K562 (cell line): ENCODE data around the gene PCDH9. TPM values are rescaled to one million over a fixed set of nuclear protein-coding genes. Genes with fewer than 3 reads are reported as not detected.

Source experiments
- ATAC-seq: fragments of 200-7000 bp; cut with Tn5 transposase; 3 replicates; pipeline ENCODE4 v1.9.1; 2020; ENCODE audit warnings: moderate library complexity
- BruUV-seq: library from RNA; stranded (reverse); fragments of 400-500 nt; replicated peaks from 2 replicates; lab custom pipeline; 2021; lab: Mats Ljungman, UMichigan
- CTCF ChIA-PET: fragments of 300-600 bp; formaldehyde crosslinking; extraction: SDS; loops from one replicate; lab custom pipeline; 2021; ENCODE audit warnings: low intra/inter-chr PET ratio; lab: Yijun Ruan, JAX
- POLR2A ChIA-PET: fragments of 300-600, 350-650 bp; sonication (Branson Sonifier 250); formaldehyde crosslinking; extraction: SDS; loops from one replicate; lab custom pipeline; 2021; ENCODE audit warnings: antibody characterized with exemption, inconsistent platforms; lab: Yijun Ruan, JAX
- DNase-seq, 4 experiments: peaks; one replicate each; pipeline versions ENCODE4 v3.0.0 to v3.0.0-alpha.2; 2011 to 2018; ENCODE audit warnings: low spot score in 3 of 4, mixed read lengths in 3 of 4; ENCODE audit errors: extremely low read depth in 1 of 4
- FAIRE-seq: peaks from 2 replicates; lab custom pipeline; 2011; peaks lifted over from hg19 to GRCh38; lab: Jason Lieb, UNC
- H2AFZ ChIP-seq: 2 replicates; pipeline ENCODE4 v1.6.0; 2011; ENCODE audit warnings: low read depth, low read length, control low read depth, inconsistent platforms
- H3K27ac ChIP-seq: fragments of 200-600 bp; 3 replicates; pipeline ENCODE4 v1.8.0; 2011; ENCODE audit warnings: low read depth, mild to moderate bottlenecking, control low read depth, inconsistent platforms, low read length, moderate library complexity, mixed read lengths; ENCODE audit errors: extremely low read depth
- H3K27me3 ChIP-seq, 2 experiments: fragments of 300-600 bp in 1 of 2; 2 replicates in 1 of 2; 3 replicates in 1 of 2; pipeline versions ENCODE4 v1.6.0 to v1.8.0; 2011; ENCODE audit warnings: inconsistent platforms in 2 of 2, low read length in 2 of 2, mild to moderate bottlenecking in 1 of 2, mixed read lengths in 1 of 2, moderate library complexity in 1 of 2; ENCODE audit not compliant: control insufficient read depth in 2 of 2, insufficient read depth in 2 of 2
- H3K36me3 ChIP-seq: fragments of 300-600 bp; 3 replicates; pipeline ENCODE4 v1.8.0; 2011; ENCODE audit warnings: mild to moderate bottlenecking, low read length, inconsistent platforms; ENCODE audit not compliant: control insufficient read depth, insufficient read depth
- H3K4me1 ChIP-seq, 2 experiments: fragments of 200-600 bp in 1 of 2; replicated peaks in 1 of 2; 2 replicates in 1 of 2; 3 replicates in 1 of 2; pipeline versions ENCODE4 v1.5.1 to v1.8.0; 2011; ENCODE audit warnings: inconsistent platforms in 2 of 2, low read length in 2 of 2, mild to moderate bottlenecking in 1 of 2, mixed read lengths in 1 of 2, moderate library complexity in 1 of 2; ENCODE audit not compliant: control insufficient read depth in 2 of 2, insufficient read depth in 2 of 2
- H3K4me2 ChIP-seq: 2 replicates; pipeline ENCODE4 v1.6.1; 2011; ENCODE audit warnings: low read length, control low read depth, inconsistent platforms, mixed read lengths; ENCODE audit not compliant: insufficient read depth
- H3K4me3 ChIP-seq: fragments of 200-600 bp; sonication (generic), shearing (Covaris generic); 2 replicates; pipeline ENCODE4 v1.5.1; 2016; ENCODE audit warnings: control low read depth, inconsistent platforms
- H3K79me2 ChIP-seq: fragments of 200-600 bp; 3 replicates; pipeline ENCODE4 v1.8.0; 2011; ENCODE audit warnings: low read length, inconsistent platforms; ENCODE audit not compliant: control insufficient read depth, insufficient read depth
- H3K9ac ChIP-seq, 2 experiments: 2 replicates each; pipeline versions ENCODE4 v1.6.0 to v1.6.1; 2011; ENCODE audit warnings: low read depth in 2 of 2, low read length in 2 of 2, control low read depth in 1 of 2, inconsistent platforms in 1 of 2, mild to moderate bottlenecking in 1 of 2, mixed read lengths in 1 of 2; ENCODE audit not compliant: insufficient read depth in 1 of 2
- H3K9me1 ChIP-seq: one replicate; pipeline ENCODE4 v1.6.0; 2011; ENCODE audit warnings: inconsistent platforms, mild to moderate bottlenecking, low read length, moderate library complexity; ENCODE audit not compliant: control insufficient read depth, insufficient read depth
- H3K9me3 ChIP-seq: replicated peaks from 2 replicates; pipeline ENCODE4 v1.5.1; 2011; ENCODE audit warnings: low read depth, low read length, inconsistent platforms; ENCODE audit not compliant: control insufficient read depth, insufficient read depth
- H4K20me1 ChIP-seq: replicated peaks from 2 replicates; pipeline ENCODE4 v1.6.1; 2011; ENCODE audit warnings: low read length, inconsistent platforms, mixed read lengths; ENCODE audit not compliant: control insufficient read depth, insufficient read depth
- FOXJ2 ChIP-seq: fragments of 200-800 bp; sonication (Bioruptor generic); IDR thresholded peaks from 2 replicates; pipeline ENCODE4 v1.6.1; 2016; ENCODE audit warnings: missing genetic modification characterization, missing compliant biosample characterization
- HES1 ChIP-seq: fragments of 450-650 bp; IDR thresholded peaks from 2 replicates; pipeline ENCODE4 v1.6.1; 2016; ENCODE audit warnings: low read depth, mild to moderate bottlenecking, moderate library complexity
- KLF1 ChIP-seq: fragments of 450-650 bp; IDR thresholded peaks from 2 replicates; pipeline ENCODE4 v1.6.1; 2016; ENCODE audit warnings: missing genetic modification characterization, missing compliant biosample characterization
- PCBP2 ChIP-seq: fragments of 200-400 bp; formaldehyde crosslinking; IDR thresholded peaks from 2 replicates; pipeline ENCODE4 v1.6.1; 2018; ENCODE audit warnings: low read length, low read depth, mild to moderate bottlenecking, moderate library complexity; ENCODE audit not compliant: poor library complexity, severe bottlenecking
- TFAM ChIP-seq: fragments of 250-450 bp; sonication (Bioruptor Pico); conservative IDR thresholded peaks from 2 replicates; pipeline ENCODE4 v1.5.0; 2021; ENCODE audit warnings: mild to moderate bottlenecking, moderate library complexity
- WGBS: fragments of 100-300 bp; shearing (Covaris generic); methylation state at CpG from one replicate; pipeline ENCODE4 v1.1.6; 2016; ENCODE audit warnings: low coverage, mixed read lengths; ENCODE audit not compliant: insufficient coverage; ENCODE audit errors: missing lambda C conversion rate; 5-methylcytosine and 5-hydroxymethylcytosine counted together
- in situ Hi-C: fragments of 300-500 bp; cut with MboI; formaldehyde crosslinking; loops from 4 replicates; pipeline ENCODE4 v1.15.0; 2018; ENCODE audit warnings: inconsistent platforms, mixed read lengths
- intact Hi-C: fragments of 100-400 bp; cut with micrococcal nuclease; formaldehyde crosslinking; loops from 2 replicates; pipeline ENCODE4 v1.14.2; 2022
- polyA plus RNA-seq, 8 experiments: library from polyadenylated mRNA; depleted of rRNA in 4 of 8; stranded (reverse) in 5 of 8; unstranded in 3 of 8; fragments of >200 nt; fragmentation: Nextera tagmentation in 2 of 8; fragmentation: Illumina TruSeq in 1 of 8; extraction: Ambion mirVana in 2 of 8; extraction: Trizol in 1 of 8; gene quantifications; 2 replicates each; pipeline versions ENCODE4 v1.2.1 to v1.2.3, GENCODE V29; 2011 to 2014; ENCODE audit warnings: inconsistent platforms in 1 of 8, missing spikeins in 1 of 8
- total RNA-seq, 7 experiments: library from RNA; depleted of rRNA in 6 of 7; stranded (reverse); fragments of >200 nt in 6 of 7; fragmentation: Illumina TruSeq in 2 of 7; extraction: Trizol in 2 of 7; gene quantifications; 2 replicates each; pipeline versions ENCODE4 v1.2.1 to v1.2.3, GENCODE V29; 2011 to 2021; ENCODE audit warnings: low replicate concordance in 1 of 7

PCDH9 gene
- total and polyA plus RNA-seq, 9 of the 15 experiments (the other 6 are each of a cell fraction or from before 2014, with no cell fraction given) = 1.1 to 6.7 (median 4.9) TPM

GRCh38 chr13:66657165-66657881 lies 572.8 kb downstream of the PCDH9 start:
- H3K27ac ChIP-seq = no peak overlapping the region
- H3K4me2 ChIP-seq = no peak overlapping the region
- FAIRE-seq = no peak
- H3K9me1 ChIP-seq = no peaks in the 10 kb centered on the region
- DNase-seq = no peak
- H3K9ac ChIP-seq = no peak overlapping the region
- no peaks in the 10 kb centered on the region for H3K9me3 ChIP-seq
- H3K79me2 ChIP-seq = no peaks in the 10 kb centered on the region
- intact Hi-C loops (no loop called here), in situ Hi-C loops (no loop called here)
- no peaks in the 10 kb centered on the region for H3K27me3 ChIP-seq
- POLR2A ChIA-PET = no interaction called here
- no peaks in the 10 kb centered on the region for H4K20me1 ChIP-seq
- BruUV-seq = no TSS peak
- ATAC-seq = no peak
- H2AFZ ChIP-seq = no peak overlapping the region
- CTCF ChIA-PET = no interaction called here
- no peaks in the 10 kb centered on the region for H3K36me3 ChIP-seq
- TF ChIP-seq PCBP2 (no peak), FOXJ2 (tag) (peak; percentile 76; the same call in 1 of the 2 replicates), TFAM (no peak), HES1 (no peak), KLF1 (tag) (no peak)
- no peak overlapping the region for H3K4me3 ChIP-seq
- 19% methylated on average over 6 of the region's 6 CpGs for WGBS
- H3K4me1 ChIP-seq = no peaks in the 10 kb centered on the region
